AG09309 (cell line): ENCODE results near the gene CLASP1.
"Not testable (repeated sequence)": the region's sequence is repeated elsewhere in the genome, so short reads cannot be mapped to it uniquely, and the experiment has no call there.

ENCODE experiments used
- DNase-seq: peaks from one replicate; pipeline ENCODE4 v3.0.0-alpha.2; 2010; ENCODE audit warnings: low read depth
- H3K4me3 ChIP-seq: 2 replicates; pipeline ENCODE4 v1.5.1; 2011; ENCODE audit warnings: mild to moderate bottlenecking, low read depth, low read length, moderate library complexity; ENCODE audit not compliant: control insufficient read depth
- TF ChIP-seq, protein P1 (sequence below): IDR thresholded peaks from 2 replicates; pipeline ENCODE4 v1.5.1; 2011; ENCODE audit warnings: mild to moderate bottlenecking, low read depth, low read length, inconsistent platforms; ENCODE audit not compliant: insufficient read depth, control insufficient read depth; ENCODE audit errors: missing control alignments

The CLASP1 gene

DNA sequence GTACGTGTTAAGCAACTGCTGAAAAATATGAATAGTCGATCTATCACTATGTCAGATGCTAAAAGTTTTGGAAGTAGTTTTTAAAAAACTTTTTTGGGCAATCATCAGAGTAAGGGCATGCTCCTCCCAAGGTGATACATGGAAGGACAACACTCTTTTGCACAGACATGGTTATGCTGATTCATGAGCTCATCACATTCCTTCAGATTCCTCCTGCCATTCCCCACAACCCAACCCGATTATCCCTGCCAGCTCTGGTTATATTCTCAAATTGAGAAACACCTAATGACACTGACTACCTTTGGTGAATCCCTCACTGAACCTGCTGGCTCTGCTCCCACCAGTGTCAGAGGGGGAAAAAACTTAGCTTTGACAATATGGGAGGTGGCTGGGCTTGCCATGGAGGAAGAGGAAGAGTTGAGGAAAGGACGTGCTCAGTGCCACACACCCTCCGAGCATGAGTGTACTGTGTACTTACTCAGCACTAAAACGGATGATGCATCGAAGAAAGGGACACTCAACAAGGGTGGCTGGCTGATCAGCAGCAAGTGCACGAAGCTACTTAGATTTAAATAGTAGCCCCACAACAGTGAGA is 202.5 kb downstream of the CLASP1 start:
- no peak overlapping the region for H3K4me3 ChIP-seq
- TF ChIP-seq, protein P1, sequence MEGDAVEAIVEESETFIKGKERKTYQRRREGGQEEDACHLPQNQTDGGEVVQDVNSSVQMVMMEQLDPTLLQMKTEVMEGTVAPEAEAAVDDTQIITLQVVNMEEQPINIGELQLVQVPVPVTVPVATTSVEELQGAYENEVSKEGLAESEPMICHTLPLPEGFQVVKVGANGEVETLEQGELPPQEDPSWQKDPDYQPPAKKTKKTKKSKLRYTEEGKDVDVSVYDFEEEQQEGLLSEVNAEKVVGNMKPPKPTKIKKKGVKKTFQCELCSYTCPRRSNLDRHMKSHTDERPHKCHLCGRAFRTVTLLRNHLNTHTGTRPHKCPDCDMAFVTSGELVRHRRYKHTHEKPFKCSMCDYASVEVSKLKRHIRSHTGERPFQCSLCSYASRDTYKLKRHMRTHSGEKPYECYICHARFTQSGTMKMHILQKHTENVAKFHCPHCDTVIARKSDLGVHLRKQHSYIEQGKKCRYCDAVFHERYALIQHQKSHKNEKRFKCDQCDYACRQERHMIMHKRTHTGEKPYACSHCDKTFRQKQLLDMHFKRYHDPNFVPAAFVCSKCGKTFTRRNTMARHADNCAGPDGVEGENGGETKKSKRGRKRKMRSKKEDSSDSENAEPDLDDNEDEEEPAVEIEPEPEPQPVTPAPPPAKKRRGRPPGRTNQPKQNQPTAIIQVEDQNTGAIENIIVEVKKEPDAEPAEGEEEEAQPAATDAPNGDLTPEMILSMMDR: no peak
- DNase-seq: no peak

DNA sequence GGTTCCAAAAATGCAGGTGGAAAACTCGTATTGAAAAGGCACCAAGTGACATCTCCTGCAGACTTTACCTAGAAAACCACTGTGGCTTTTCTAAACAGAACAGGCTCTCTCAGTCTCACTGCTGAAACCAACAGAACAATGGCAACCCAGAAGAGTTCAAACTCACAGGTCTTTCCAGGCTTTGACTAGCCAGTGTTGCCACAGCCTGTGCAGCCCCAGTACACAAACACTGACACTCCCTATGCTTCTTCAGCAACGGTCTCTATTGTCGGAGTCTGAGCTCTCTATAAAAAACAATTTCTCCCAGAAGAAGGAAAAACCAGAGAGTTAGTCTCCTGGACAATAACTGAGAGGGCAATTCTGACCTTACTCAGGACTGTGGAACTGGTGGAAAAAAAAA is 206.4 kb downstream of the CLASP1 start:
- no peak for DNase-seq
- H3K4me3 ChIP-seq: no peak overlapping the region
- TF ChIP-seq, protein P1: no peak

DNA sequence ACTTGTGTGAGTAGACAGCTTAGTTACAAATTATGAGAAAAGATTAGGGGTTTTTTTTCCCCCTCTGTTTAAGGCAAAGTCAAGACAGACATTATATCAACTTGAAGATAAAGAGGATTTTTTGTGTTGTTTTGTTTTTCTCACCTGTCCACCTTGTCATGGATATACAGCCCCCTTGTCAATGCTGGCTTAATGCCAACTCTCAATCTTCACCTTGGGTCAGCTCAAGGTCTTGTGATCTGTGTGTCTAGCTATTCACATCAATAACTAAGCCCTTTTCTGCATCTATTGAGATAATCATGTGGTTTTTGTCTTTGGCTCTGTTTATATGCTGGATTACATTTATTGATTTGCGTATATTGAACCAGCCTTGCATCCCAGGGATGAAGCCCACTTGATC is 211.0 kb downstream of the CLASP1 start:
- H3K4me3 ChIP-seq, DNase-seq: not testable (repeated sequence)

DNA sequence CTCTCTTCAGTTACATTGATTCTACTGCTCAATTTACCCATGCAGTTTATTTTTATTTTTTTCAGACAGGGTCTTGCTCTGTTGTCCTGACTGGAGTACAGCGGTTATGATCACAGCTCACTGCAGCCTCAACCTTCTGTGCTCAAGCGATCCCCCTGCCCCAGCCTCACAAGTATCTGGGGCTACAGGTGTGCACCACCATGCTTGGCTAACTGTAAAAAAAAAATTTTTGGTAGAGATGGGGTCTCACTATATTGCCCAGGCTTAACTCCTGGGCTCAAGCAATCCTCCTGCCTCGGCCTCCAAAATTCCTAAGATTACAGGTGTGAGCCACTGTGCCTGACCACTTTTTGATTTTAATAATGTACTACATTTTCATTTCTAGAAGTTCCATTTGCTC is 212.3 kb downstream of the CLASP1 start:
- TF ChIP-seq, protein P1: no peak
- H3K4me3 ChIP-seq: no peak overlapping the region
- no peak for DNase-seq

DNA sequence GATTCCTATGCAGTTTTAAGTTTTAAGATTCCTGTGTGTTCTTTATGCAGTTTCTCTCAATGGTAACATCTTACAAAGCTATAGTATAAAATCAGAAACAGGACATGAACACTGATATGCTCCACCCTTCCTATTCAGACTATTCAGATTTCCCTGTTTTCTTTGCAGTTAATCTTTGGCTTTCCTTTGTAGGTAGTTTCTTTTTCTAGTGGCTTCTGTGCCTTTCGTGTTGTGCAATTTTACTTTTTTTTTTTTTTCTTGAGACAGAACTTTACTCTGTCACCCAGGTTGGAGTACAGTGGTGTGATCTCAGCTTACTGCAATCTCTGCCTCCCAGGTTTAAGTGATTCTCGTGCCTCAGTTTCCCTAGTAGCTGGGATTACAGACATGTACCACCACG is 213.5 kb downstream of the CLASP1 start:
- H3K4me3 ChIP-seq: no peak overlapping the region
- TF ChIP-seq, protein P1: no peak
- DNase-seq: no peak

DNA sequence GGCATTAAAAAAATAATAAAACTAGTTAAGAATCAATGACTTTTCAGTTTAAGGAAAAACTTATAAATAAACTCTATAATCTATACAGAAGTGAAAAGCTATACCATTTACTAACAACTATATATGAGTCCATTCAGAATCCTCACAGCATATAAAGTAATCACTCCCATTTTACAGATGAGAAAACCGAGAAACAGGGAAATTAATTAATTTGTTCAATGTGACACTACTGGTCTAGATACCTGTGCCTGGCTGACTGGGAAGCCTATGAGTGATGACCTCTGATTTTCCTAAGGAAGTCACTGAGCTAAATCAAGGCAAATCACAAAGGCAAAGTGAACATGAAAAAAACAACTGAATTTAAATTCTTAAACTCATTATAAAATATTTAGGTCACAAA is 218.0 kb downstream of the CLASP1 start:
- TF ChIP-seq, protein P1: no peak
- no peak overlapping the region for H3K4me3 ChIP-seq

DNA sequence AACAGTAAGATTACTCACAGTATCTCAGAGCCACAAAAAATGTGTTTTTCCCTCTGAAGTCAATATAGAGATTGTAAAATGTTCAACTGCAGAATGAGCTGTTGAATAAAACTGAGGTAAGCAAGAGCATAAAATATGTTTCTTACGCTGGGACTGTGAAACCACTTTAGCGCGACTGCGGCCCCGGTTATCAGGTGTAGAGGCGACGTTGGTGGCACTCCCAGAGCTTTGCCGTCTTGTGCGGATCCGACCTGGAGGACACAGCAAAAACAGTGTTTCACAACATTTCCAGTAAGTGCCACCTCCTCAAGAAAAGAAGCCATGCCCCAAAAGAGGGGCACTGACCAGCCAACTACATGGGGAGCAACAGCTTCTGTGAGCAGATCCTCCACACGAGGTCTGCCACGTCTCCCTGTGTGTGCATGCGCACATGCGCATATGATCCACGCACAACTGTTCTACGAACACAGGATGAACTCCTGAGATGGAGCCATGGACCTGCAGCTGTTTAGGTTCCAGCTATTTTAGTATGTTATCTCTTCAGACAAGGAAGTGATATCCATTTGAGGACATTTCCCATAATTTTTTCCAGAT is 219.2 kb downstream of the CLASP1 start:
- no peak for DNase-seq
- H3K4me3 ChIP-seq: no peak overlapping the region
- TF ChIP-seq, protein P1: no peak

More for the DNA sequence above, 218.0 kb downstream of the CLASP1 start:
- no peak for DNase-seq
